Prostate gland (tissue), 2 donors: ENCODE data around the gene ZNF609. TPM values are rescaled to one million over a fixed set of nuclear protein-coding genes. Genes with fewer than 3 reads are reported as not detected.
A peak's percentile ranks its signal among the peaks of the same experiment; 100 is the strongest.

ENCODE experiments used
- DNase-seq: peaks from one replicate; pipeline ENCODE4 v3.0.0-alpha.2; 2019; ENCODE audit warnings: low spot score
- H3K27ac ChIP-seq, 2 donors: fragments of 200-600 bp; sonication (generic); 2 replicates each; pipeline ENCODE4 v1.5.1; 2017 to 2019
- H3K27me3 ChIP-seq: fragments of 200-600 bp; sonication (generic); replicated peaks from 2 replicates; pipeline ENCODE4 v1.5.1; 2019; ENCODE audit not compliant: insufficient read depth
- H3K36me3 ChIP-seq, 2 donors: fragments of 200-600 bp; sonication (generic); 1 replicate in 1 of 2; 2 replicates in 1 of 2; pipeline versions ENCODE4 v1.5.1 to v1.8.1; 2017 to 2019
- H3K4me1 ChIP-seq: fragments of 200-600 bp; sonication (generic); replicated peaks from 2 replicates; pipeline ENCODE4 v1.5.1; 2019
- H3K4me3 ChIP-seq, 2 donors: fragments of 200-600 bp; sonication (generic); 2 replicates each; pipeline ENCODE4 v1.5.1; 2017 to 2019
- H3K9me3 ChIP-seq: fragments of 200-600 bp; sonication (generic); 2 replicates; pipeline ENCODE4 v1.5.1; 2017
- CTCF ChIP-seq, 4 experiments: fragments of 200-600 bp in 2 of 4; fragments of 450-650 bp in 2 of 4; sonication (generic) in 2 of 4; IDR thresholded peaks; 1 replicate in 3 of 4; 2 replicates in 1 of 4; pipeline ENCODE4 v1.5.1; 2016 to 2019; ENCODE audit warnings: antibody characterized with exemption in 4 of 4, mild to moderate bottlenecking in 2 of 4, moderate library complexity in 2 of 4
- POLR2A ChIP-seq: fragments of 450-650 bp; IDR thresholded peaks from one replicate; pipeline ENCODE4 v1.6.1; 2016; ENCODE audit warnings: antibody characterized with exemption, mild to moderate bottlenecking
- POLR2AphosphoS5 ChIP-seq: sonication (generic); formaldehyde crosslinking; IDR thresholded peaks from one replicate; pipeline ENCODE4 v1.6.1; 2017; ENCODE audit warnings: antibody characterized with exemption
- WGBS: methylation state at CpG from one replicate; pipeline ENCODE4 v1.1.5; 2018; 5-methylcytosine and 5-hydroxymethylcytosine counted together
- intact Hi-C: fragments of 100-400 bp; cut with DNase I; formaldehyde crosslinking; loops from one replicate; pipeline ENCODE4 v1.14.2; 2022
- total RNA-seq, 2 donors: library from RNA; depleted of rRNA; stranded (reverse); fragments of >200 nt; gene quantifications; one replicate each; pipeline ENCODE4 v1.1.0, GENCODE V29; 2016

The ZNF609 gene
- total RNA-seq, 2 donors from 2014 or later = 29.1 to 45.7 TPM

- no peaks in the 10 kb centered on the region for H3K27me3 ChIP-seq
- peak overlapping the region; percentile 36 to 40 for H3K27ac ChIP-seq
- H3K4me1 ChIP-seq = peaks cover 11% of the 10 kb centered on the region
- no peaks in the 10 kb centered on the region for H3K36me3 ChIP-seq
- WGBS = 86% methylated on average over 9 of the region's 9 CpGs
- DNase-seq = no peak
- no peaks in the 10 kb centered on the region for H3K9me3 ChIP-seq
- TF ChIP-seq POLR2AphosphoS5 = no peak
- no peak for TF ChIP-seq CTCF (IDR thresholded peaks at IDR 0.05)
- TF ChIP-seq POLR2A = no peak
- intact Hi-C loops = no loop called here
- H3K4me3 ChIP-seq = no peak overlapping the region
Observed at GRCh38 chr15:64515825-64516224, 55.4 kb downstream of the ZNF609 start.

GRCh38 chr15:64519897-64520296, 59.5 kb downstream of the ZNF609 start:
- H3K4me3 ChIP-seq = no peak overlapping the region
- intact Hi-C loops = no loop called here

GRCh38 chr15:64521201-64521600, 60.8 kb downstream of the ZNF609 start:
- Histone ChIP-seq H3K4me1 (peaks cover 5% of the 10 kb centered on the region), H3K36me3 (no peaks in the 10 kb centered on the region), H3K9me3 (no peaks in the 10 kb centered on the region), H3K4me3 (no peak overlapping the region), H3K27ac (peak overlapping the region; percentile 48), H3K27me3 (no peaks in the 10 kb centered on the region)
- peak; percentile 39 for DNase-seq
- TF ChIP-seq POLR2AphosphoS5 = no peak
- WGBS = 17% methylated on average over 1 of the region's 1 CpG
- intact Hi-C loops = no loop called here

More at GRCh38 chr15:64519897-64520296, 59.5 kb downstream of the ZNF609 start:
- Histone ChIP-seq H3K4me1 (peaks cover 8% of the 10 kb centered on the region), H3K27me3 (no peaks in the 10 kb centered on the region), H3K27ac (no peak overlapping the region), H3K36me3 (no peaks in the 10 kb centered on the region), H3K9me3 (no peaks in the 10 kb centered on the region)
- no peak for TF ChIP-seq CTCF (IDR thresholded peaks at IDR 0.05)
- TF ChIP-seq POLR2AphosphoS5 = no peak
- no peak for TF ChIP-seq POLR2A
- no peak for DNase-seq

- Histone ChIP-seq H3K27me3 (no peaks in the 10 kb centered on the region), H3K4me1 (peaks cover 5% of the 10 kb centered on the region), H3K9me3 (no peaks in the 10 kb centered on the region), H3K36me3 (no peaks in the 10 kb centered on the region), H3K4me3 (no peak overlapping the region), H3K27ac (peak overlapping the region; percentile 48)
- intact Hi-C loops = no loop called here
- TF ChIP-seq CTCF (IDR thresholded peaks at IDR 0.05) (no peak), POLR2A (no peak), POLR2AphosphoS5 (no peak)
- 13% methylated on average over 3 of the region's 3 CpGs for WGBS
- DNase-seq = peak; percentile 27
Observed at GRCh38 chr15:64521726-64522164, 61.4 kb downstream of the ZNF609 start.

- no peak overlapping the region for H3K27ac ChIP-seq
- no peaks in the 10 kb centered on the region for H3K27me3 ChIP-seq
- no peak overlapping the region for H3K4me3 ChIP-seq
- H3K4me1 ChIP-seq = peaks cover 5% of the 10 kb centered on the region
- no peaks in the 10 kb centered on the region for H3K36me3 ChIP-seq
- no peaks in the 10 kb centered on the region for H3K9me3 ChIP-seq
- 24% methylated on average over 1 of the region's 1 CpG for WGBS
- TF ChIP-seq CTCF (IDR thresholded peaks at IDR 0.05) (no peak), POLR2A (no peak)
- intact Hi-C loops = no loop called here
- no peak for DNase-seq
Observed at GRCh38 chr15:64522226-64522823, 61.9 kb downstream of the ZNF609 start.
